ACC112 (cell line): ENCODE data around the gene CENPVL3.

Source experiments
- H2AFZ ChIP-seq: fragments of 200-600 bp; sonication (generic); one replicate; pipeline ENCODE4 v1.6.0; 2017; ENCODE audit warnings: antibody characterized with exemption, low read length; ENCODE audit not compliant: unreplicated experiment
- H3K27ac ChIP-seq: fragments of 200-600 bp; sonication (generic); 2 replicates; pipeline ENCODE4 v1.5.1; 2014; ENCODE audit warnings: low read depth, mild to moderate bottlenecking, antibody characterized with exemption, low read length, moderate library complexity
- H3K27me3 ChIP-seq: fragments of 200-600 bp; sonication (generic); 2 replicates; pipeline ENCODE4 v1.6.1; 2014; ENCODE audit warnings: mild to moderate bottlenecking, antibody characterized with exemption, low read length, moderate library complexity, mixed read lengths; ENCODE audit not compliant: insufficient read depth
- H3K36me3 ChIP-seq: fragments of 200-600 bp; sonication (generic); 2 replicates; pipeline ENCODE4 v1.6.1; 2016; ENCODE audit warnings: mild to moderate bottlenecking, antibody characterized with exemption, low read length, moderate library complexity, mixed read lengths; ENCODE audit not compliant: insufficient read depth
- H3K4me1 ChIP-seq: fragments of 200-600 bp; sonication (generic); one replicate; pipeline ENCODE4 v1.6.1; 2016; ENCODE audit warnings: low read length, mixed read lengths; ENCODE audit not compliant: insufficient read depth, unreplicated experiment, control insufficient read depth
- H3K4me3 ChIP-seq: fragments of 200-600 bp; sonication (generic); 2 replicates; pipeline ENCODE4 v1.5.1; 2014; ENCODE audit warnings: mild to moderate bottlenecking, low read depth, low read length
- H3K79me2 ChIP-seq: fragments of 200-600 bp; sonication (generic); one replicate; pipeline ENCODE4 v1.6.0; 2016; ENCODE audit warnings: low read length; ENCODE audit not compliant: control insufficient read depth, unreplicated experiment, insufficient read depth

Gene CENPVL3

GRCh38 chrX:51571874-51572273 lies 46.8 kb downstream of the CENPVL3 start:
- H3K79me2 ChIP-seq: no peaks in the 10 kb centered on the region
- no peak overlapping the region for H3K27ac ChIP-seq
- no peak overlapping the region for H3K4me3 ChIP-seq
- no peak overlapping the region for H2AFZ ChIP-seq
- no peaks in the 10 kb centered on the region for H3K36me3 ChIP-seq
- no peaks in the 10 kb centered on the region for H3K4me1 ChIP-seq
- H3K27me3 ChIP-seq: no peaks in the 10 kb centered on the region

GRCh38 chrX:51569561-51569960 lies 49.2 kb downstream of the CENPVL3 start:
- H2AFZ ChIP-seq: no peak overlapping the region
- H3K4me1 ChIP-seq: no peaks in the 10 kb centered on the region
- H3K4me3 ChIP-seq: no peak overlapping the region
- H3K27ac ChIP-seq: 0 out of 2 replicates have a peak overlapping the region, but pooled peaks have one; percentile 45
- H3K79me2 ChIP-seq: no peaks in the 10 kb centered on the region
- no peaks in the 10 kb centered on the region for H3K36me3 ChIP-seq
- no peaks in the 10 kb centered on the region for H3K27me3 ChIP-seq

- Histone ChIP-seq H3K27me3 (no peaks in the 10 kb centered on the region), H3K4me3 (no peak overlapping the region), H2AFZ (no peak overlapping the region), H3K27ac (peak overlapping the region; percentile 45), H3K36me3 (no peaks in the 10 kb centered on the region), H3K4me1 (no peaks in the 10 kb centered on the region), H3K79me2 (no peaks in the 10 kb centered on the region)
Observed at GRCh38 chrX:51568586-51568985, 50.1 kb downstream of the CENPVL3 start.
